CD4-positive, alpha-beta memory T cell (primary cell): ENCODE results near the gene TEAD4. TPM values are rescaled to one million over a fixed set of nuclear protein-coding genes. Genes with fewer than 3 reads are reported as not detected.

ENCODE experiments used
- CTCF ChIA-PET: fragments of 350-600 bp; sonication (Branson Sonifier 250); formaldehyde crosslinking; loops from one replicate; lab custom pipeline; 2021; ENCODE audit warnings: inconsistent platforms; ENCODE audit not compliant: partially characterized antibody; lab: Charles Lee
- POLR2A ChIA-PET: fragments of 350-600 bp; sonication (Branson Sonifier 250); formaldehyde crosslinking; loops from one replicate; lab custom pipeline; 2021; ENCODE audit not compliant: partially characterized antibody; lab: Charles Lee
- DNase-seq, 5 donors: peaks; one replicate each; pipeline versions ENCODE4 v3.0.0 to v3.0.0-alpha.2; 2020 to 2022; ENCODE audit warnings: mixed read lengths in 1 of 5
- H3K27ac ChIP-seq: one replicate; pipeline ENCODE4 v1.7.0; 2013; ENCODE audit warnings: low read depth, low read length
- H3K27me3 ChIP-seq: 2 replicates; pipeline ENCODE4 v1.7.0; 2013; ENCODE audit warnings: mild to moderate bottlenecking, low read length, moderate library complexity; ENCODE audit not compliant: insufficient read depth
- H3K36me3 ChIP-seq: 2 replicates; pipeline ENCODE4 v1.7.0; 2013; ENCODE audit warnings: mild to moderate bottlenecking, low read length, moderate library complexity; ENCODE audit not compliant: insufficient read depth
- H3K4me1 ChIP-seq: 2 replicates; pipeline ENCODE4 v1.7.0; 2013; ENCODE audit warnings: mild to moderate bottlenecking, low read length, moderate library complexity; ENCODE audit not compliant: insufficient read depth
- H3K4me3 ChIP-seq, 2 donors: one replicate each; pipeline ENCODE4 v1.7.0; 2013; ENCODE audit warnings: low read length in 2 of 2, mild to moderate bottlenecking in 1 of 2
- H3K9me3 ChIP-seq, 2 donors: one replicate each; pipeline ENCODE4 v1.7.0; 2013; ENCODE audit warnings: low read length in 2 of 2, control low read depth in 1 of 2; ENCODE audit not compliant: control insufficient read depth in 1 of 2
- H3K27ac Mint-ChIP-seq, 7 donors: one replicate each; pipeline ENCODE4 v1.8.0; 2020 to 2021; ENCODE audit warnings: mixed read lengths in 7 of 7, mild to moderate bottlenecking in 6 of 7, inconsistent platforms in 3 of 7, moderate library complexity in 3 of 7
- H3K27me3 Mint-ChIP-seq, 2 donors: one replicate each; pipeline ENCODE4 v1.8.0; 2020 to 2021; ENCODE audit warnings: mixed read lengths in 2 of 2
- H3K36me3 Mint-ChIP-seq, 2 donors: one replicate each; pipeline ENCODE4 v1.8.0; 2020 to 2021; ENCODE audit warnings: mixed read lengths in 2 of 2, inconsistent platforms in 1 of 2, mild to moderate bottlenecking in 1 of 2
- H3K4me1 Mint-ChIP-seq, 4 donors: one replicate each; pipeline ENCODE4 v1.8.0; 2020 to 2021; ENCODE audit warnings: mixed read lengths in 4 of 4, mild to moderate bottlenecking in 1 of 4
- H3K4me3 Mint-ChIP-seq, 8 donors: one replicate each; pipeline ENCODE4 v1.8.0; 2020 to 2021; ENCODE audit warnings: mixed read lengths in 8 of 8, mild to moderate bottlenecking in 7 of 8, moderate library complexity in 6 of 8, inconsistent platforms in 3 of 8
- H3K9me3 Mint-ChIP-seq, 8 donors: one replicate each; pipeline ENCODE4 v1.8.0; 2020 to 2021; ENCODE audit warnings: mixed read lengths in 8 of 8, mild to moderate bottlenecking in 5 of 8, inconsistent platforms in 3 of 8, moderate library complexity in 1 of 8
- intact Hi-C: fragments of 100-400 bp; cut with micrococcal nuclease; formaldehyde crosslinking; loops from one replicate; pipeline ENCODE4 v1.15.1; 2023
- polyA plus RNA-seq, 2 donors: library from polyadenylated mRNA; unstranded; fragments of 300-500 nt; fragmentation: Illumina TruSeq; gene quantifications; one replicate each; pipeline ENCODE4 v1.2.3, GENCODE V29; 2021
- total RNA-seq, 2 experiments: library from RNA; stranded (reverse); gene quantifications; one replicate each; pipeline ENCODE4 v1.2.3, GENCODE V29; 2021

The TEAD4 gene
- total and polyA plus RNA-seq, 4 experiments from 2014 or later: not detected

DNA sequence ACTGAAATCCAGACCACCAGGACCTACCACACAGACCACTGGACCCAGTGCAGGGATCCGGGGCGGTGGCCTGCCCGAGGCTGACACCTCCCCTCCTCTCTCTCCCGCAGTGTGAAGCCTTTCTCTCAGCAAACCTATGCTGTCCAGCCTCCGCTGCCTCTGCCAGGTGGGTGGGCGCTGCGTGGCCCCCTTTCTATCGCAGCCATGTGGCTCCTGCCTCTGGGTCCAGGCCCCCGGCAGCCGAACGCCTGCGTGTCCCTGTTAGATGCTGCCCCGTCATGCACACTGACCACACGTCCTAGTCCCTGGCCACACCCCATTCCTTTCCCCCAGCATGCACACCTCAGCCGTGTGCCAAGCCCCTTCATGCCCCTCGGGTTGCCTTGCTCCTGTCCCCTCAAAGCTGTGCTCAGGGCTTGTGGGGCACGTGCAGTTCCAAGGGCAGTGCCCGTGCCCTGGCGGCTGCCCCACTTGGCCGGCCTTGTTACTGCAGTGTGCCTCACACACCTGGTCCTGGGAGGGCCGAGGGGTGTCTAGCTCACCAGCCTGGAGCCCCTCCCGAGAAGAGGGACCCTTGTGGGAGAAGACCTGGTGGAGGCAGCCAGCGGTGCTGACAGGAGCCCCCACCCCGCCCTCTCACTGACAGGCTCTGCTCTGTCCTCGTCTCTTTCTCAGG, 59.9 kb downstream of the TEAD4 start:
- H3K9me3 ChIP-seq: no peaks in the 10 kb centered on the region
- no peaks in the 10 kb centered on the region for H3K4me1 Mint-ChIP-seq
- H3K4me3 Mint-ChIP-seq: no peak overlapping the region
- peaks cover 0 to 5% of the 10 kb centered on the region in 2 donors for H3K27me3 Mint-ChIP-seq
- no peak overlapping the region for H3K27ac Mint-ChIP-seq
- H3K36me3 Mint-ChIP-seq: no peaks in the 10 kb centered on the region
- no peaks in the 10 kb centered on the region for H3K36me3 ChIP-seq
- H3K27ac ChIP-seq: no peak overlapping the region
- CTCF ChIA-PET: no interaction called here
- POLR2A ChIA-PET: no interaction called here
- H3K4me3 ChIP-seq: no peak overlapping the region
- H3K9me3 Mint-ChIP-seq: no peaks in the 10 kb centered on the region
- no peaks in the 10 kb centered on the region for H3K4me1 ChIP-seq
- intact Hi-C loops: no loop called here
- no peak for DNase-seq
- H3K27me3 ChIP-seq: no peaks in the 10 kb centered on the region

DNA sequence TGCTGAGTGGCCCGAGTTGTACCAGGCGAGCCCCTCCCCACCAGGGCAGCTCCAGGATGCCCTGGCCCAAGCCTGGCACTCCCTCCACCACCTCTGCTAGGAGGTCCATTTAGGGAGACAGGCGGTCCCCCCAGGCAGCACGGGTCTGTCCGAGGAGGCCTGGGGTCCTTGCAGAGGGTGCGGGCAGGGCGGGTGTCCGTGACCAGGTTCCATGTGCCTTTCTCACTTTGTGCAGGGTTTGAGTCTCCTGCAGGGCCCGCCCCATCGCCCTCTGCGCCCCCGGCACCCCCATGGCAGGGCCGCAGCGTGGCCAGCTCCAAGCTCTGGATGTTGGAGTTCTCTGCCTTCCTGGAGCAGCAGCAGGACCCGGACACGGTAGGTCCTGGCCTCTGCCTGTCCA, 61.2 kb downstream of the TEAD4 start:
- ChIA-PET POLR2A (no interaction called here), CTCF (no interaction called here)
- no peak for DNase-seq
- Histone ChIP-seq H3K27ac (no peak overlapping the region), H3K4me3 (no peak overlapping the region), H3K36me3 (no peaks in the 10 kb centered on the region), H3K27me3 (no peaks in the 10 kb centered on the region), H3K9me3 (no peaks in the 10 kb centered on the region), H3K4me1 (no peaks in the 10 kb centered on the region)
- Mint-ChIP-seq H3K4me3 (no peak overlapping the region), H3K27ac (no peak overlapping the region), H3K36me3 (no peaks in the 10 kb centered on the region), H3K4me1 (no peaks in the 10 kb centered on the region), H3K27me3 (peaks cover 0 to 5% of the 10 kb centered on the region in 2 donors), H3K9me3 (no peaks in the 10 kb centered on the region)
- intact Hi-C loops: no loop called here

DNA sequence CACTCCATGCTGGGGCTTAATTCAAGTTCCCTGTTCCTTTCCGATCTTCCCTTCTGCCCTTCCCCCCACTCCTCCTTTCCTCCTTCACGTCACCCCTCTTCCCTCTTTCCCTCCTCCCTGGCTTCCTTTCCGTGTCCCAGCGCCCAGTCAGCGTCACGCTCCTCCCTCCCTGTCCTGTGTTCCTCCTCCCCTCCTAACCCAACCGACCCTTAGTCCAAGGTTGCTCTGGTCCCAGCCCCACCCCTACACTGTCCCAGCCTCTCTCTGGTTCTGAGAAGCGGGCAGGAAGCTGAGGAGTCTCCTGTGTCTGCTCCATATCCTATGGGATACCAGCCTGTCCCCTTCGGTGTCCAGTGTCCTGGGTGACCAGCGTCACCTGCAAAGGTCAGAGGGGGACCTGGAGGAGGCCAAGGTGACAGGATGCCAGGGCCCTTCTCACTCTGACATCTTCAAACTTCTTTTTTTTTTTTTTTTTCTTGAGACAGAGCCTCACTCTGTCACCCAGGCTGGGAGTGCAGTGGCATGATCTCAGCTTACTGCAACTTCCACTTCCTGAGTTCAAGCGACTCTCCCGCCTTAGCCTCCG, 61.7 kb downstream of the TEAD4 start:
- Mint-ChIP-seq H3K27me3 (peaks cover 0 to 5% of the 10 kb centered on the region in 2 donors), H3K4me3 (no peak overlapping the region), H3K27ac (no peak overlapping the region), H3K4me1 (no peaks in the 10 kb centered on the region), H3K36me3 (no peaks in the 10 kb centered on the region), H3K9me3 (no peaks in the 10 kb centered on the region)
- H3K4me1 ChIP-seq: no peaks in the 10 kb centered on the region
- H3K4me3 ChIP-seq: no peak overlapping the region
- no peaks in the 10 kb centered on the region for H3K36me3 ChIP-seq
- no peaks in the 10 kb centered on the region for H3K9me3 ChIP-seq
- POLR2A ChIA-PET: no interaction called here
- no peaks in the 10 kb centered on the region for H3K27me3 ChIP-seq
- intact Hi-C loops: no loop called here
- no peak for DNase-seq
- CTCF ChIA-PET: no interaction called here
- H3K27ac ChIP-seq: no peak overlapping the region

DNA sequence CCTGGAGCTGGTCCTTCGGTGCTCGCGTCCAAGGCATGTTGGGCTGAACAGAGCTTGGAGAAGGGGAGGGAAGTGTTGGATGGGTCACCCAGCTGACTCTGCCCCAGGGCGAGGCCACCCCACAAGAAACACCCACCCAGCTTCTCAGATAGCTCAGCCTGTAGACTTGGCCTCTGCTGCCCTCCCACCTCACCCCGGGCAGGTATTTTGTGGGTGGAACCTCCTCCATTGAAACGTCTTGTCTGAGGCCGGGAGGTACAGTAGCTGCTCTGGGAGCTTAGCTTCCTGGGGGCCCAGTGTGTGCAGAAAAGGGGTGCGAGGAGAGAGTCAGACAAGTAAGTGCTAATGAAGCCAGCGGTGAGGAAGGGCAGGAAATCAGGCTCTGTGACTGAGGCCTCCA, 63.2 kb downstream of the TEAD4 start:
- no peak overlapping the region for H3K27ac ChIP-seq
- H3K4me1 ChIP-seq: no peaks in the 10 kb centered on the region
- Mint-ChIP-seq H3K9me3 (no peaks in the 10 kb centered on the region), H3K4me1 (no peaks in the 10 kb centered on the region), H3K27me3 (peaks cover 0 to 5% of the 10 kb centered on the region in 2 donors), H3K27ac (peak overlapping the region in 1 of 7 donors; percentile 47), H3K36me3 (no peaks in the 10 kb centered on the region), H3K4me3 (no peak overlapping the region)
- no peak for DNase-seq
- H3K27me3 ChIP-seq: no peaks in the 10 kb centered on the region
- intact Hi-C loops: no loop called here
- ChIA-PET POLR2A (no interaction called here), CTCF (no interaction called here)
- H3K36me3 ChIP-seq: no peaks in the 10 kb centered on the region
- H3K4me3 ChIP-seq: no peak overlapping the region
- H3K9me3 ChIP-seq: no peaks in the 10 kb centered on the region

DNA sequence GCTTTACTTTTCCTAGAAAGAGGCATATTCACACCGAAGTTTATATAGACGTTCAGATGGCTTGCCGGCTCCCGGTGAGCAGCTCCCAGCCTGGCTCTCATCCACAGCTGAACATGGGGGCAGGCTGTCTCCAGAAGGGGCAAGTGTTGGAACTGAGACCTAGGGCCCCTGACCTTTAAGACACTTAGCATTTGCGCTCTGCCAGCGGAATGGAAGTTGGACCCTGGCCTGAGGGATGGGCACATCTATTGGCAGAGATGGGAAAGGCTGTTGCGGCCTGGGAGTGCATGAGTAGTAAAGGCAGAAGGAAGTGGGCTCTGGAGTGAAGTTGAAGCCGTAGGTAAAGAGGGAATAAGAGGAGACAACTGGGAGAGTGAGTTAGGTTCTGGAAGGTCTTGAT, 63.8 kb downstream of the TEAD4 start:
- H3K27me3 ChIP-seq: no peaks in the 10 kb centered on the region
- no peaks in the 10 kb centered on the region for H3K36me3 ChIP-seq
- no peak overlapping the region for H3K4me3 ChIP-seq
- DNase-seq: no peak
- no peaks in the 10 kb centered on the region for H3K9me3 Mint-ChIP-seq
- no peaks in the 10 kb centered on the region for H3K4me1 ChIP-seq
- ChIA-PET POLR2A (no interaction called here), CTCF (no interaction called here)
- H3K4me3 Mint-ChIP-seq: no peak overlapping the region
- H3K27me3 Mint-ChIP-seq: peaks cover 0 to 5% of the 10 kb centered on the region in 2 donors
- no peaks in the 10 kb centered on the region for H3K9me3 ChIP-seq
- H3K4me1 Mint-ChIP-seq: no peaks in the 10 kb centered on the region
- no peaks in the 10 kb centered on the region for H3K36me3 Mint-ChIP-seq
- H3K27ac Mint-ChIP-seq: no peak overlapping the region
- intact Hi-C loops: no loop called here
- no peak overlapping the region for H3K27ac ChIP-seq

DNA sequence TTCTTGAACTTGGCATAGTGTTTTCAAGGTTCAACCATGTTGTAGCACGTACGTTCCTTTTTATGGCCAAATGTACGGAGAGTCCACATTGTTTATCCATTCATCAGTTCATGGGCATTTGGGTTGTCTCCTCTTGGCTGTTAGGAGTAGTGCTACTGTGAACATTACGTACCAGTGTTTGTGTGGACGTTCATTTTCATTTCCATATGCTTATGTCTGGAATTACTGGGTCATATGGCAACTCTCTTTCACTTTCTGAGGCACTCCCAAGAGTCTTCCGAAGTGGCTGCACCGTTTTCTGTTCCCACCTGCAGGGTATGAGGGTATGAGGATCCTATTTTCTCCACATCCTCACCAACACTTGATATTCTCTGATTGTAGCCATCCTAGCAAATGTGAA, 68.9 kb downstream of the TEAD4 start:
- CTCF ChIA-PET: no interaction called here
- Mint-ChIP-seq H3K9me3 (no peaks in the 10 kb centered on the region), H3K4me3 (no peak overlapping the region), H3K36me3 (no peaks in the 10 kb centered on the region), H3K4me1 (no peaks in the 10 kb centered on the region), H3K27me3 (peaks cover 3% of the 10 kb centered on the region in 2 donors), H3K27ac (no peak overlapping the region)
- H3K27ac ChIP-seq: no peak overlapping the region
- no peaks in the 10 kb centered on the region for H3K27me3 ChIP-seq
- POLR2A ChIA-PET: no interaction called here
- H3K36me3 ChIP-seq: no peaks in the 10 kb centered on the region
- H3K9me3 ChIP-seq: no peaks in the 10 kb centered on the region
- no peak for DNase-seq
- no peaks in the 10 kb centered on the region for H3K4me1 ChIP-seq
- intact Hi-C loops: no loop called here
- H3K4me3 ChIP-seq: no peak overlapping the region

DNA sequence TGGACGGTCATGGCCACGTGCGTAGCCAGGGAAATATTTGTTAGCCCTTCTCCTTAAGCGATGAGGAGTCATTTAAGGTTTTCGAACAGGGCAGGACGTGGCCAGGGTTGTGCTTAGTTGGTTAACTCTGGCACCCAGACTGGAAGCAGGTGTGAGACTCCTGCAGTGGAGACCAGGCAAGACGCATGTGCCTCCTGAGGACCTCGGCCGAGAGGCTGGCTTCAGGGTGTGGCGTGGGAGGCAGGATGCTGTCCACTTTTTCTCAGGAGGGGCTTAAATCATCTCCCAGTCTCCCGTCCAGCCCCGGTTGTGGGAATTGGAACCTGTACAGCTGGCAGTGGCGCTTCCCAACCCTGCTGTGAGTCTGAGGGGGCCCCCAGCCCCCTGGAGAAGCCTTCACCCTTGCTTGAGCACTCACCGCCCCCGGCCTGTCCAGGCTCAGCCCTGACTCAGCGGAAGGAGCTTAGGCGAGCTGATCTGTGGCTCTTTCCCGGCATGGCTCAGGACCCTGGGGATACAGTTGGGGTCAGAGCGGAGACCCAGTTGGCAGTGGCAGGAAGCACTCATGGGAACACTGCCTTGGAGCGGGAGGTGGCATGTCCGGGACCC, 71.7 kb downstream of the TEAD4 start:
- H3K4me1 Mint-ChIP-seq: no peaks in the 10 kb centered on the region
- no peak overlapping the region for H3K4me3 ChIP-seq
- no peaks in the 10 kb centered on the region for H3K9me3 Mint-ChIP-seq
- ChIA-PET POLR2A (no interaction called here), CTCF (no interaction called here)
- H3K4me3 Mint-ChIP-seq: no peak overlapping the region
- no peak overlapping the region for H3K27ac ChIP-seq
- no peaks in the 10 kb centered on the region for H3K9me3 ChIP-seq
- no peak overlapping the region for H3K27ac Mint-ChIP-seq
- H3K27me3 Mint-ChIP-seq: peaks cover 3% of the 10 kb centered on the region in 2 donors
- no peak for DNase-seq
- H3K27me3 ChIP-seq: no peaks in the 10 kb centered on the region
- intact Hi-C loops: no loop called here
- no peaks in the 10 kb centered on the region for H3K36me3 Mint-ChIP-seq
- H3K36me3 ChIP-seq: no peaks in the 10 kb centered on the region
- H3K4me1 ChIP-seq: no peaks in the 10 kb centered on the region
